Activated CD4-positive, alpha-beta T cell treated with anti-CD3 and anti-CD28 coated beads for 24 hours (primary cell): Measurements from ENCODE around the gene C1orf74.
"Not testable (repeated sequence)": the region's sequence is repeated elsewhere in the genome, so short reads cannot be mapped to it uniquely, and the experiment has no call there.

Experiments used
- DNase-seq, 2 donors: peaks; one replicate each; pipeline ENCODE4 v3.0.0-alpha.2; 2020; ENCODE audit warnings: low read depth in 2 of 2

The C1orf74 gene

DNA sequence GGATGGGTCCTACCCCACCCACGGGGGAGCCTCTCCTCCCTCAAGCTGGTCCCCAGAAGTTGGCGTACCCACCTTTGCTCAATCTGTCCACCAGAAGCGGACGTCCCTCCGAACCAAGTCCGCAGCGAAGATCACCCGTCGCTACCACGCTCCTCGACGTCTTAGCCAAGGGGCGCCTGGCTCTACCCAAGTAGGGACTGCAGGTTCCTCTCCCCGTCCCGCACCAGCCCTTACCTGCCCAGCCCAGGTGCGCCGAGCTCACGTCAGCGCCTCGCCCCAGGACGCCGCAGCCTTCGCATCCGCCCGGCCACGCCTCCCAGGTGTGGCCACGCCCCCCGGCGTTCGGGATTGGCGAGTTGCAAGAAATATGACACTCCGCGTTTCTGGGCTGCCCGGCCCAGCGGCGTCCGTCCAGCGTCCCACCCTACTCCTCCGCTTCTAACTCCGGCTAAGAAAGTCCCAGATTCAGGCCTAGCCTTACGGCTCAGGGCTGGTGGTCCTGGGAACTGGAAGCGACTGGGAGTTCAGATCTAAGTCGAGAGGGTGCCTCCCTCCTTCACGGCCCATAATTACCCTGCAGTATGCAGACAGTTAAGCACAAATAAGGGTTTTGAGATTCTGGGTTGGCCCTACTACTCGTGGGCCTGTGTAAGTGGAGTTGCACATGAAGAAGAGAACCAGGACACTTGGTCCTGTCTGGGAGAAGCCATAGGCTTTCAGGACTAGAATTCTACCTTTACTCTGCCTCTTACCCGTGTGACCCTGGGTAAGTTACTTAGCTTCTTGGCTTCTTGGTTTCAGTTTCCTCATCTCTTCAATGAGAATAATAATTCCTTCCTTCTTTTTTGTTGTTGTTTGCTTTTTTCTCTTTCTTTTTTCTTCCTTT lies 21.8 kb upstream of the C1orf74 start, which contains the start of gene IRF6:
Gene IRF6 (minus strand): TSS at position 268 of the 886 bp plus-strand sequence. CDS start 4,729 bp downstream, outside the sequence.
- peak; percentile 41 to 49 for DNase-seq

DNA sequence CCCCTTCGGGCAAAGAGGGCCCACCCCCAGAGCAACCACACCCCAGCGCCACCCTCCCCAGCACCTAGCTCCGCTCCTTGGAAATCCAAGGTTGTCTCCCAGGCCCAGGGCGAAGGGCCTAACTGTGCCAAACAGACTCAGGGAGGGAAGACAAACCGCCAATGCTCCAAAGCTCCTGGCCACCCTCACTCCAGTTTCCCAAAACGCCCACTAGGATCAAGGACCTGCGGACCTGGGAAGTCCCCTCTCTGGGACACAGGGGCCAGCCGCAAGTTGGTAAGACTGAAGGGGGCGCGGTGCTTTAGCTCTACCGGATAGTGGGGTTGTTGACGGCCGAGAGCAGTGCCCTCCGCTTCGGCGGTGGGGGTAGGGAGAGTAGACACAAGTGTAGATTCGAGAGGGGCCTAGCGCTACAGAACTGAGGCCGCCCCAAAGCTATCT lies 21.0 kb upstream of the C1orf74 start:
- DNase-seq, result no peak

DNA sequence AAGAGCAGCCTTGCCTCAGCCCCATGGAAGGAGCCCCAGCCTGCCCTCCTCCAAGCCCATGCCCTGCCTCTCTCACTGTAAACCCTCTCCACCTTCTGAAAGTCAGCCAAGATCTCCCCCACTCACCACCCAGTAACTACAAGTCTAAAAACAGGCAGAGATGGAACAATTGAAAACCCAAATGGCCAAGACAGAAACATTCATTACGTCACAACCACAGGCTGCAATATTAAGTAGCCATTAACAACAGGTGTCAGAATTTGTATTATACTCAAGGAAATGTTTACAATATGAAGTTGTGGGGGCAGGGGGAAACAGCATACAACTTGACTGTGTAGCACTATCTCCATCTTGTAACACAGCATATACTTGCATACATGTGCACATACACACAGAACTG lies 19.2 kb upstream of the C1orf74 start:
- no peak for DNase-seq

DNA sequence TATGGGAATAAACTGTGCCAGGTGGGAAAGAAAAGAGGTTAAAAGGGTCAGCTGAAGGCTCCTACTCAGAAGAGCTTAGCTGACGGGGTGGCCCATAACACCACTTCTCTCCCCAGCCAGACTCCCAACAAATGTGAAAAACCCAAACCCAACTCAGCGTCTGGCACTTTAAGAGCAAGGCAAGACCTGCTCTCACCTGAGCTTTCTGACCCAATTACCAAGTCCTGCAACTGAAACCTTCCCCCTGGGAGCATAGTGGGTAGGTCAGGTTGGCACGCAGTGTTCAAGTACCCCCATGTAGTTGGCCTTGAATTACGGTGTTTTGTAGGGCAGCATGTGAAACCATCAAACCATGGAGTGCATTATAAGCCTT lies 18.4 kb upstream of the C1orf74 start:
- DNase-seq, result no peak

DNA sequence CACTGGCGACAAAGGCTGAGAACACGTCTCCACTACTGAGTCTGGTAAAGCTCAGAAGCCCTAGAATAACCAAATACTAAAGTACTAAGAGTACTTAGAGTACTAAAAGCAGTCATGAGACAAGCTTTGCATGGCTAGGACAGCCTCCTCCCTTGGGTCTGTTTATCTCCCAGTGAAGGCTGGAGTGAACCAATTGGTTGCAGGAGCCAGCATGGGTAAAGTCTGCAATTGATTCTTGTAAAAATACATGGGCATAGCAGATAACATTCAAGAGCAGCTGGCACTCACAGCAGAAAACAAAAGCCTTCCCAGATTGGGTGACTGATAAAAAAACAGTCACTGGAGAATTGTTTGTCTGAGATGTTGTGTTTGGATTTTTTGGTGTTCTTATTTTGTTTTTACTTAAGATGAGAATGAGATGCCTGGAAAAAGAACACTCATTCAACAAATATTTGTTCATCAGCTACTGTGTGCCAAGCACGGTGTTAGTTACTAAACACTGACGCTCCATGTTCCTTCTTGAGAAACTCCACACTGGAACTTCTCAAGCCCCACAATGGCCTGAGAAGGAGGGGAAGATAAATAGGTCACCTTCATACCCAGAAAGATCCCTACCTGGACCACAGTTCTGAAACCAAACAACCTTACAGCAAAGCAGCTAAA lies 17.9 kb upstream of the C1orf74 start:
- no peak for DNase-seq

DNA sequence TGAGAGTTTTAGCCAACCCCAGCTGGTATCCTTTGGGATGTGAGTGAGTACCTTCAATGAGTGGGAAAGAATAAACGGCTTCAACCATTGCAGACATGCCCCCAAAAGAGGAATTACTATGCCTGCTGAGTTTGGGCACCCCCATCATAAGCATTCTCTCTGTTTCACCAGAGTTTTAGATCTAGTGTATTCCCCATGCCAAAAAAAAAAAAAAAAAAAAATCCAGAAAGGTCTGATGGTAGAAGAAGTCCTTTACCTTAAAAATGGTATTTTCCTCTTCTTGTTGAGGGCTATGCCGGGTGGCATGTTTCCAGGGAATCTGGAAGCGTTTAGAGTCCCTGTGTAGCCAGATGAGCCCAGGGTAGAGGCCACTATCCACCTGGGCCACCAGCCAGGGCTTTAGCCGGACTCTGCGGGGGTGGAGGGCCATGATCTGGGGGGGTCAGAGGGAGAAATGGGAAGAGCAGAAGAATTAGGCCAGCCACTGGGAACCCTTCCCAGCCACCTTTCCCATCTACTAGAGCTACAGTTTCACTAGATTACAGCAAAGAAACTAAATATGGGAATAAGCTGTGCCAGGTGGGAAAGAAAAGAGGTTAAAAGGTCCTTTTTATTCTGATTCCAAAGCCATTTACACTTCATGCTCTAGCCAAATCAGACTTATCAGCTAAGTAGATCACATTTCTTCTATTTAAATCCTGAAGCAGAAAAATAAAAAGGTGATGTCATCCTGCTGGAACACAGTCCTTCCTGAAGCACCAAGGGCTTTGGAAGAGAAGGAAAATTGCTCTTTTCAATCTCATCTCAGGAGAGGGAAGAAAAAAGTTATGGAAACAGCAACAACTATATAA lies 16.9 kb upstream of the C1orf74 start:
- DNase-seq, result no peak

DNA sequence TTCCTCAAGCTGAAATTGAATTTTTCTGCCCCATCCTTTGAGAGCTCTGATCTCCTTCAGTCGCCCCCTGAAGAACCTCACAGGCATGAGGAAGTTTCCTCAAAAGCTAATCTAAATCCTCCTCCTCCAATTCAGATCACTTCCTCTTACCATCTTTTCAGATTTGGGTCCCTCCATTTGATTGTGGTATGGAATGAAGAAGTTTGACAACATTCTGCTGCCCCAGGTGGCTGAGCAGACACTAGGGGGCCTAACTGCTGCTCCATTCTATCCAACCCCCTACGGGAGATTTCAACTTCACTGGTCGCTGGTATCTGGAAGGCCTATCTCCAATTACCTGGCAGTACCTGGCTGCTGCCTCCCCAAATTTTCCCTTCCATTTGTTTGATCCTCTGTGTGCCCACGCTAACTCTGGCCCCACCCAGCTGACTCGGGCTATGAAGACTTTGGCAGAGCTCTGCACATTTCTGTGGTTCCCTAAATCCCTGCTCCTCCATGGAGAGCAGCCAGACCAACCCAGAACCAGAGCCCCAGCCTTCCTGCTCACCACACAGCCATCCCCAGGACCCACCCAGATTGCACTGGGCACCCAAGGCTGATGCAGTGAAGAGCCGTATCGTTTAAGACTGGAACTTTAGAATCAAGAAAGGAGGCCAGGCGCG lies 13.8 kb upstream of the C1orf74 start:
- no peak for DNase-seq

DNA sequence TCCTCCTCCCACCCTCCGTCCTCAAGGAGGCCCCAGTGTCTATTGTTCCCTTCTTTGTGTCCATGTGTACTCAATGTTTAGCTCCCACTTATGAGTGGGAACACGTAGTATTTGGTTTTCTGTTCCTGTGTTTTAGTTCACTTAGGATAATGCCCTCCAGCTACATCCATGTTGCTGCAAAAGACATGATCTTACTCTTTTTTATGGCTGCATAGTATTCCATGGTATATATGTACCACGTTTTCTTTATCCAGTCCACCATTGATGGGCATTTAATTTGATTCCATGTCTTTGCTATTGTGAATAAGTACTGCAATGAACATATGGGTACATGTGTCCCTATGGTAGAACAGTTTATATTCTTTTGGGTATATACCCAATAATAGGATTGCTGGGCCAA lies 9.4 kb upstream of the C1orf74 start:
- not testable (repeated sequence) for DNase-seq

DNA sequence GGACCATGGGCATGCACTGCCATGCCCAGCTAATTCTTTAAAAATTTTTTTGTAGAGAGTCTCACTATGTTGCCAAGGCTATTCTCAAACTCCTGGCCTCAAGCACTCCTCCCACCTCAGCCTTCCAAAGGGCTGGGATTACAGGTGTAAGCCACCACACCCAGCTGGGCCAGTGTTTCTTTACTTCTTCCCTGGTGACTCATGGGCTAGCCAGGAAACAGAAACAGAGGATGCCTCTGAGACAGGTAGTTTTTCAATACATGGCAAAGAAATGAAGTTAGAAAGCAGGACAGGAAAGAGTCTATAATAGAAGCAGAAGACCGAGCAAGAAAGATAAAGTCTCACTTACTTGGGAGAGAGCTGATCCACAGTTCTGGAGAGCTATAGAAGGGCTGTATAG lies 7.6 kb upstream of the C1orf74 start:
- no peak for DNase-seq

DNA sequence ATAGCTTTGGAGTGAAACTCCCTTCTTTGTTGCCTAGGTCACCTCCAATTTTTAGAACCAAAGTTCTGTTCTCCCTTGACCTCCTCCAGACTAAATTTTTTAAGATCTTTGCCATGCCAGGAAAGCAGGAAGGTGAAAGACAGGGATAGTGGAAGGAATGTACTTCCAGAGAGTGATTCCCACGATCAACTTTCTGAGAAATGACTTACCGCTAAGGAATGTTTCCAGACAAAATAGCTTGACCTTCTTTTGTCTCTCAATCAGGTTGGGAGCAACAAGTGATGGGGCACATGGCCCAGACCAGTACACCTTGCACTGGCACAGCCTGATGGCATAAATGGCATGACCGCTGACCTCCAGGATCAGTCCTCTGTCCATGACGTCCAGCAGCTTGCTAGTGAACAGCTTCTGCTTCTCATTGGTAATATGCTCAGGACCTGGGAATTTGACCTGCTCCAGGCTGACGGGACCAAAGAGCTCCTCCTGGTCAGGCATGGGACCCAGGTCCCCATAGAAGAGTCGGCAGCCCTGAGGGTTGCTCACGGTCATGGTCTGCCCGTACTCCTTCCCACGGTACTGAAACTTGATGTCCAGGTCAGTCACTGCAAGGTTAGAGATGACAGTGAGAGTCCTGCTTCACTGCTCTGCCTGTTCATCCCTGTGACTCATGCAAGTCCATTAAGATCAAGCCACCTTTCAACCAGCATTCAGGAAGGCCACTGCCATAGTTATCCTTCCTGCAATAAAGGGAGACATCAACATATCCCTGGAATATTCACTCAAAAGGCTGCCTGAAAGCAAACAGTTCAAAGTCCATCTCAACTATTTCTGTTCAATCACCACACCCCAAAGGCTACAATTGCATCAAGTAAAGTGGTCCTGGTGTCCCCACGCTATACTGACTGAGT lies 6.2 kb upstream of the C1orf74 start:
- no peak for DNase-seq

DNA sequence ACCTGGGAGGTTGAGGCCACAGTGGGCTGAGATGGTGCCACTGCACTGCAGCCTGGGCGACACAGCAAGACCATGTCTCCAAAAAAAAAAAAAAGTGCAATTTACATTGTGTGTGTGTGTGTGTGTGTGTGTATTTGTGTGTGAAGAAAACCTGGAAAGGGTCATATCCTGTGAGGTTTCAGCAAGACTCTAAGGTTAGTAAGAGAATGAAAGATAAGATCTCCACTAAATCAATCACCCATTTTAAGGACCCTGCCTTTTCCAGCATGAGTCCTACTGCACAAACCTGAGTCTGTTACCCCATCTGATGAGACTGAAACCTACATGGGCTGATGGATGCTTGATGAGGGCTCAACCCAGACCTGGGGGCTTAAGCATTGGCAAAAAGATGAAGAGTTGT lies 4.9 kb upstream of the C1orf74 start:
- DNase-seq, result no peak

DNA sequence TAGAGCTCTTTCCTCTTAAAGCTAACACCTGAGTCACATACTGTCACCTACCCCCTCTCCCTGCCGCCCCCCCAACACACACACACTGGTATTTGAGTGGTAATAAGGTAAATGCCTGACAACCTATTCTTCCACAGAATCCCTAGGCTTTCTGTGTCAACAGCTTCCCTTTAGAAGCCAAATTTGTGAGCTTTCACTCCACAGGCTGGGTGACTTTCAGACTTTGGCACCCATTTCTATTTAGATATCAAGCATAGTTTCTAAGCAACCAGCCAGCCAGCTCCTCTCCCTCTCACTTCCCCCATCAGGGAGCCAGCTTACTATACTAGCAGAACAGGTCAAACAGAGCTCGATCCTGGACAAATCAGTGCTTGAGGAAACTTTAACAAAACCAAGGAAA lies 3.2 kb upstream of the C1orf74 start:
- DNase-seq, result no peak

DNA sequence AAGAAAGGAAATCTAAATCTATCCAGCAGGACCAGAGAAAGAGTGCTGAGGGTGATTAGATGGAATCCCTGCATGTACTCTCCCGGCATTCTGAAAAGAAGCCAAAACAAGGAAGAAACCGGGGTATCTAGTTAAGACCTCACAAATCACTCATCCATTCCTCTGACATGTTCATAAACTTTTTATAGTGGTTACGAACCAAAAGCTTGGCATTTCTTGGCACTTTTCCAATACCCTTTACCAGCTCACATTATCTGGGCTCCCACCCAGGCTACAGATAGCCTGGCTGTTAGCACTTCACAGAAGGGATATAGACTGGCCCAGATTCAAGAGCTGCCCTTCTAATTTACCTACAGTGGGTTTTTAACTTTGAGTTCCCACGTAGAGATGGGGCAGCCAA lies 1.8 kb upstream of the C1orf74 start:
- DNase-seq, result no peak

DNA sequence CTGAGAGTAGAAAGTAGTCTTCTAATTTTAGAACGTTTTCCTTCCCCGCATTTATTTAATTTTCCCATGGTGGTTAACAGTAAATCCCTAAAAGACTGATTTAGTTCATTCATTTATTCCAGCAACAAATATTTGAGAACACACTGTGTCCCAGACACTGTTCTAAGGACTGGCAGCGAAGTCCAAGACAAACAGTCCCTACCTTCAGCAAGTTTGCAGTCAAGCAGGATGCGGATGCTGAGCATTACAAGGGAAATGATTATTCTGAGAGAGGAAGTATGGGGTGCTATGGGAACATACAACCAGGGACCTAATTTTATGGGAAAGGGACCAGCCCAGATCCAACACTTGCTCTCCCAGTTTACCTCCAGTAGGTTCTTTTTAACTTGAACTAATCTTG lies 1.2 kb upstream of the C1orf74 start:
- DNase-seq, result no peak

DNA sequence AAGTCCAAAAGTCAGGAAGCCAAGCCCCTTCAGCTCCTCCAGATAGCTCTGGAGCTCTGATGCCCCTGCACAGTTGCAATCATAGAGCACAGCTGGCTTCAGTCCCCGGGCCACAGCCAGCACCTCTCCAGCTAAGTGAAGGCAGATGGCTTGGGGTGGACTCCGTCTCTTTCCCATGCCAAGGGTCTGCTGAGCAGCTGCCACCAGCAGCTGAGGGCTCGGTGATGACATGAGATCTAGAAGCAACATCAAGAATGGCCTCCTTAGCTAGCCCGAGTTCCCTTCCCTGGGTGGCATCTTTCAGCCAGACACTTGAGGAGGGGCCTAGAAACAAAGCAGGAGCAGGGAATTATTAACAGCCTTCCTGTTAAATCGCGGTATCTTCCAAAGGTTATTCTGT lies 973 bp downstream of the C1orf74 start:
- DNase-seq, result no peak

DNA sequence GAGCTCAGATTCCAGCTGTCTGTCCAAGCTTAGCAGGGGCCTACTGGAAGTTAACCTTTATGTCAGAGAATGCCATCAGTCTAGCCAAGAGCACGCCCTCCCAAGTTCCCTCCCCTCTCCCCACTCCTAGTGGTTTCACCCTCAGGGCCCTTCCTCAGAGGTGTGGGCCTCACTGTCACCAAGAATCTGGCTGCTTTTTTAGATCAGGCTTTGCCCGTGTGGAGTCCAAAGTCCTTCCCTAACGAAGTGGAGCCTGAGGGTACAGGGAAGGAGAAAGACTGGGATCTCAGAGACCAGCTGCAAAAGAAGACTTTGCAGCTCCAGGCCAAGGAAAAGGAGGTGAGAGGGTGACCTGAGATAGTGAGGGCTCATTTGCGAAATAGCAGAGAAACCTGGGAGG lies 4.1 kb downstream of the C1orf74 start:
- no peak for DNase-seq

DNA sequence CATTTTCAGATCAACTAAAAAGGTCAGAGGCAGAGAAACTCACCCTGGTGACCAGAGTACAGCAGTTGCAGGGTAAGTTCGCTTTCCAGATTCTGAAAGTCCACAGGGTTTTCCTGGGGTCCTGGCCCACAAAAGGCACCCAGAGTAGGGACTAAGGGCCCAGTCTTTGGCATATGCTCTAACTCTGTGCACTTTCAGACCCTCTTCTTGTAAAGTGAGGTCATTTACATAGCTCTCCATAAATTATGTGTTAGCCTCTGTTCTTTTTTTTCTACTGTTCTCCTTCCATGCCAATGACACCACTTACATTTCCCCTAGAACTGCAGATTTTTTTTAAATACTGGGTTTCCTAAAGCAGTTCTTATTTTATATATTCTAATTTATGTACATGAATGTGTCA lies 6.3 kb downstream of the C1orf74 start:
- DNase-seq, result no peak

DNA sequence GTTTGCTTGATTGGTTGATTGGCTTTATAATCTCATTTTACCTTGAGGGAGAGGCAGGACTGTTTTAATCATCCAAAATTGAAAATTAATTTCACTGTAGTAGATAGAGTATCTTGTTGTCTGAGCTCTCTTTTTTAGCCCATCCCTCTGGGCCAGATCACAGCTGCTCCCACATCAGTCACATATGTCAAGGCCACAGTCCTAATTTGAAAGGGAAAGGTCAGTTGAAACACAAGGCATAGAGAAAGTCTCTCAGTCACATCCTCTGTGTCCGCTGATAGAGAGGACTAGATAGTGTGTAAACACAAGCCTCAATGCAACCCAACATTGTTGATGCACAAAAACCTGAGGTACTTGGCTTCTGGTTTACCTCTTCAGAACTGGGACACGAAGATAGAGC lies 6.8 kb downstream of the C1orf74 start:
- DNase-seq, result no peak

DNA sequence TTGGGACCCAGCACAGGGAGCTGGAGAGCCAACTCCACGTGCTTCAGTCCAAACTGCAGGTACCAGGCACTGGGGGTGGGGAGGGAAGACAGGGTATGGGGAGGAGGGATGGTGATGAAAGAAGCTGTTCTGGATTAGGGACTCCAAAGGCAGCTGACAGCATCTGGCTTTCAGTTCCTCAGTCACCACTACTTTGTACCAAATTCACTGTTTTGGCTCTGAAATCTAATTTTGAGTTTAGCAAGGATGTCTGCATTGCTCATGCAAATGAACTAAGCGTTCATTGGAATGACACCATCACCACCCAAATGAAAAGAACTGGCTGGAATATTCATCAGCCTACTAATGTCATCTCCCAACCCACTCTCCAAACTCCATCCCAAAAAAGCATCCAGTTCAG lies 8.7 kb downstream of the C1orf74 start:
- no peak for DNase-seq

DNA sequence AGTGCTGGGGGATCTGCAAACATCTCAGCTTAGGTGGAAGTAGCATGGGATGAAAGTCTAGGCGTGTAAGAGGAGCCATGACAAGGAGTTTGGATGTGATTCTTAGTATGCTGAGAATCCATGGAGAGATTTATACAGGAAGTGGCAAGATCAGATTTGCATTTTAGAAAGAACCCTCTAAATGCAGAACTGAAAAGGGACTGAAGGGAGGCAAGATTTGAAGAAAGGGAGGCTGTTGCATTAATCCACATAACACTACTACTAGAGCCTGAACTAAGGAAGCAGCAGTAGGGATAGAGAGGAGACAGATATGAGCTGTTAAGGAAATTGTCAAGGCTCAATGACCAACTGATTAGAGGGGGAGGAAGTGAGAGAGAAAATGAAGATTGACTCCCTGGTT lies 9.8 kb downstream of the C1orf74 start:
- no peak for DNase-seq

DNA sequence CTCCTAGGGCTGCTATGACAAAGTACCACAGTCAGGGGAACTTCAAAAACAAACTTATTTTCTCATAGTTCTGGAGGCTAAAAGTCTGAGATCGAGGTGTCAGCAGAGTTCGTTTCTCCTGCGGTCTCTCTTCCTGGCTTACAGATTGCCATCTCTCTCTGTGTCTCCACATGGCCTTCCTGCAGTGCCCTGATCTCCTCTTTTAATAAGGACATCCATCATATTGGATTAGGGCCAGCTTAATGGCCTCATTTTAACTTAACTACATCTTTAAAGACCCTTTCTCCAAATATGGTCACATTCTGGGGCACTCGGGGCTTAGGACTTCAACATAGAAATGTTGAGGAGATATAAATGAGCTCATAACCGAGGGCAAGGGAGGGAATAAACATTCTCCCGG lies 12.2 kb downstream of the C1orf74 start:
- no peak for DNase-seq
